Right lobe of liver (tissue), 4 donors: ENCODE data around the gene FOXK2.

Source experiments
- CTCF ChIP-seq, 4 donors: fragments of 200-600 bp in 3 of 4; fragments of 450-650 bp in 1 of 4; IDR thresholded peaks; one replicate each; pipeline versions ENCODE4 v1.5.1 to v1.8.0; 2016 to 2022; ENCODE audit warnings: antibody characterized with exemption in 4 of 4, mild to moderate bottlenecking in 2 of 4
- POLR2A ChIP-seq: fragments of 450-650 bp; IDR thresholded peaks from one replicate; pipeline ENCODE4 v1.6.1; 2017; ENCODE audit warnings: antibody characterized with exemption, mild to moderate bottlenecking
- donor health status: DM: no; HTN: no; CAD: no.
- donor health status: DM: no; HTN: no; CAD: no.
- donor health status: DM: no; HTN: yes; CAD: no.

DNA sequence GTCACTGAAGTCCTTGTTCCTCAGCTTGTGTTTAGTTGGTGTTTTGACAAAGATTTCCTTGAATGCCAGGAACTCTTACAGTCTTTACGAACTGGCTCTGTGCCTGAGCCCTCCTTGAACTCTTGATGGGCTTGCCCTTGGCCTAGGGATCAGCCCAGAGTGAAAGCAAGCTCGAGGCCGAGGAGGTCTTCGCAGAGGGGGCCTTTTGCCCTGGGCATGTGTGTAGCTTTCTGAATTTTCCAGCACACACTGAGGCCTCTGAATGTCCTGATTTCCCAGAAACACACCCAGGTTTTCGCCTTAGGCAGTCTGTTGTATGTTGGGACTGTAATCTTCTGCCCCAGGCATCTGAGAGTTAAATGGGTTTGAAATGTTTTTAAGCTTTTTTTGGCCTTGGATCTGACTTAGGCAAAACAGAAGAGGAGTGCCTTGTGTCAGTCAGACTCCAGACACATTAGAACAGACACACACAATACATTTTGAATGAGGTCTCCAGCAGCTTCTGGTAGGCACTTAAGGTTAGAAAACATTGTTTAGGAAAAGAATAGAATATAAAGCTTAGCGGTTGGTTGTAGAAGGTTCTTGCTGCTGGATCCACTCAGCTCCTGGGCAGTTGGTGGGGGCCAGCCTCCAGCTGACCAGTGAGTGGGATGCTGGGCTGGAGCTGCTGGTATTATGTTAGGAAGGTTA lies 17.1 kb downstream of the FOXK2 start:
- TF ChIP-seq POLR2A: no peak
- TF ChIP-seq CTCF (IDR thresholded peaks at IDR 0.05): no peak
